Muscle layer of duodenum (tissue), 2 donors: ENCODE results near the gene TRAF1.

Source experiments
- H3K27ac ChIP-seq: one replicate; pipeline ENCODE4 v1.7.0; 2013; ENCODE audit warnings: mild to moderate bottlenecking, low read length
- H3K27me3 ChIP-seq: one replicate; pipeline ENCODE4 v1.7.0; 2013; ENCODE audit warnings: low read depth, mild to moderate bottlenecking, control low read depth, low read length
- H3K36me3 ChIP-seq, 2 donors: one replicate each; pipeline ENCODE4 v1.7.0; 2013; ENCODE audit warnings: low read length in 2 of 2, control low read depth in 1 of 2, mild to moderate bottlenecking in 1 of 2; ENCODE audit not compliant: insufficient read depth in 2 of 2, control insufficient read depth in 1 of 2
- H3K4me1 ChIP-seq, 2 donors: one replicate each; pipeline ENCODE4 v1.7.0; 2013; ENCODE audit warnings: low read length in 2 of 2, mild to moderate bottlenecking in 2 of 2, control low read depth in 1 of 2, moderate library complexity in 1 of 2; ENCODE audit not compliant: insufficient read depth in 2 of 2, control insufficient read depth in 1 of 2
- H3K4me3 ChIP-seq, 2 donors: one replicate each; pipeline ENCODE4 v1.7.0; 2013; ENCODE audit warnings: low read length in 2 of 2, low read depth in 1 of 2, mild to moderate bottlenecking in 1 of 2
- H3K9me3 ChIP-seq, 2 donors: one replicate each; pipeline ENCODE4 v1.7.0; 2013; ENCODE audit warnings: low read length in 2 of 2, control low read depth in 1 of 2, mild to moderate bottlenecking in 1 of 2; ENCODE audit not compliant: control insufficient read depth in 1 of 2
- donor health status: healthy.

Gene TRAF1

DNA sequence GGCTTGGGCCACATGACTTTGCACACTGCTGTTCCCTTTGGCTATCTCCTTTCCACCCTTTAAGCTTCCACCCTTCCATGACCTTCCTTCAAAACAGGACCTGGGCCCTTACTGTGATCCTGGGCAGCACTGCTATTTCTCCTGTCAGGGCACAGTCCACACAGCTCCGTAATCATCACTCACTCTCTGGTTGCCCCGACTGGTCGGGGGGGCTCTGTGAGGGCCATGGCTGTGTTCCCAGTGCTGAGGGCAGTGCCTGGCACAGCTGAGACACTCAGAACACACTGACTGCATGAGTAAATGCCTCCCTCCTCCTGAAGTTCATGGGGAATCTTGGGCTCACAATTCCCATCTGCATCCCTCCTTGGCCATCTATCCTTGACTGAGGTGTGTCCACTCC lies 12.2 kb downstream of the TRAF1 start:
- no peak overlapping the region for H3K27ac ChIP-seq
- no peaks in the 10 kb centered on the region for H3K9me3 ChIP-seq
- peaks cover 6 to 16% of the 10 kb centered on the region in 2 donors for H3K4me1 ChIP-seq
- H3K4me3 ChIP-seq = no peak overlapping the region
- peaks cover 0 to 11% of the 10 kb centered on the region in 2 donors for H3K36me3 ChIP-seq
- no peaks in the 10 kb centered on the region for H3K27me3 ChIP-seq

- Histone ChIP-seq H3K4me3 (no peak overlapping the region), H3K4me1 (peaks cover 6 to 9% of the 10 kb centered on the region in 2 donors), H3K9me3 (no peaks in the 10 kb centered on the region), H3K27ac (no peak overlapping the region), H3K27me3 (no peaks in the 10 kb centered on the region), H3K36me3 (peaks cover 0 to 11% of the 10 kb centered on the region in 2 donors)
Measured at GRCh38 chr9:120913647-120914264, 12.8 kb downstream of the TRAF1 start.

DNA sequence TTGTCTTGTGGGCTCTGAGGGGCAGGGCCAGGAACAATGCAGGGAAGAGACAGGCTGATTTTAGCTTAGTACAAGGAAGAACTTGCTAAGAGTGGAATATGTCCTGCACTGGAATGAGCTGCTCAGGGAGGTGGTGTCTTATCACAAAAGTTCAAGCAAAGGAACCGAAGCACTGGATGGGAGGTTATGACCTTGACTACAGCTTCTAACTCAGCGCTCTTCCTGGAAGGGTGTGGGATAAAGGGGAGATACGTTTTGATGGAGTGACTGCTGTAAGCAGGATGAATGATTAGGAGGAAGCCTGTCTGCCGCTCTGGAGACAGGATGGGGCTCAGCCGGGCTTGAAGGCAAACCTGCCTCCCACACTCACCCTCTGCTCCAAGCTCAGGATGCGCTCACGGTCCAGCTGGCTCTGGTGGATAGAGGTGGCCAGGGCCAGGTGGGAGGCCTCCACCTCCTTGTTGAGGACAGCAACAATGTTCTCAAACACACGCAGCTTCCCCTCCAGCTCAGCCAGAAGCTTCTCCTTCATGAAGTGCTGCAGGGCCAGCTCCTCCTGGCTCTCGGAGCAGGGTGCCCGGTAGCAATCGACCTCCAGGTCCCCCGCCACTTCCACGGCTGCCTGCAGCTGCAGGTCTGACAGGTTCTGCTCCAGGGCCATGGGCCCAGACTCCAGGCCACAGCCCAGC lies 13.5 kb downstream of the TRAF1 start:
- Histone ChIP-seq H3K4me3 (no peak overlapping the region), H3K27ac (no peak overlapping the region), H3K36me3 (peaks cover 0 to 11% of the 10 kb centered on the region in 2 donors), H3K9me3 (no peaks in the 10 kb centered on the region), H3K27me3 (no peaks in the 10 kb centered on the region), H3K4me1 (peaks cover 6 to 8% of the 10 kb centered on the region in 2 donors)

DNA sequence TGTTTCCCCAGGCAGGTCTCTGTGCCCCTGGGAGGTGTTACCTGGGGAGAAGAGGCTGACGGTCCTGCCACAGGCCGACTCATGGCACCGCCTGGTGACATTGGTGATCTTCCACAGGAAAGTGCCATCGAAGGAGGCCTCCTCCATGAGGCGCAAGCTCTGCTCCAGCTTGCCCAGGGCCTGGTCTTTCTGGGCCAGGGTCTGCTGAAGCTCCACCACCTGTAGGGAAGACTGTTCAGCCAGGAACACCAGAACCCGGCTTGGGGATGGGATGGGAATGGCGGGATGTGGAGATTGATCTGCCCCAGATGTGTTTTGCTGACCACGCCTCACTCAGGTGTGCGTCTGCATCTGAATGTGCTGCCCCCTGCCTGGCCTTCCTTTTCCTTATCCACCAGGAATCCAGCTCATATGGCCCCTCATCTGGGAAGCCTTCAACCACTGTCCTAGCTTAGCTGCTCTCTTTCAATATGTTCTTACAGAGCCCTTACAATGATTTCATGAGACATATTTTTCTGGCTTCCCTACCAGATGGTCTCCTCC lies 15.2 kb downstream of the TRAF1 start:
- Histone ChIP-seq H3K27ac (no peak overlapping the region), H3K4me3 (no peak overlapping the region), H3K27me3 (no peaks in the 10 kb centered on the region), H3K4me1 (peaks cover 0 to 8% of the 10 kb centered on the region in 2 donors), H3K36me3 (peaks cover 0 to 11% of the 10 kb centered on the region in 2 donors), H3K9me3 (no peaks in the 10 kb centered on the region)

GRCh38 chr9:120910643-120911042 lies 16.0 kb downstream of the TRAF1 start:
- H3K4me1 ChIP-seq = peaks cover 0 to 8% of the 10 kb centered on the region in 2 donors
- no peaks in the 10 kb centered on the region for H3K9me3 ChIP-seq
- H3K4me3 ChIP-seq = no peak overlapping the region
- H3K27ac ChIP-seq = no peak overlapping the region
- peaks cover 0 to 11% of the 10 kb centered on the region in 2 donors for H3K36me3 ChIP-seq
- no peaks in the 10 kb centered on the region for H3K27me3 ChIP-seq

DNA sequence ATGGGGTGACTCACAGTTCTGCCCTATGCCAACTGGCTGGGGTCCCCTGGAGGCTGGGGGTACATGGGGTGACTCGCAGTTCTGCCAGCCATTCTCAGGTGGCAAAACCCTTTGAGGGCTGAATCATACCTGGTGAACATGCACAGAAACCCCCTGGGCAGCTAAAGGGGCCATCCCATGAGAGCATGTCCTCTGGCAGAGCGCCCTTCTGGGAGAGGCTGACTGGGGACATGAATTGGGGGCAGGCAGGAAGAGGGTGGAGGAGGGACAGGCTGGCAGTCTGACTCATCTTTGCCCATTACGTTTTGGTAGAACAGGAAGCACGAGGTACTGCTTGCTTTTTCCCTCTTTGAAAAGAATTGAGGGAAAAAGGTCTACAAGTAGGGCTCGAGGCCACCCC lies 16.7 kb downstream of the TRAF1 start:
- no peaks in the 10 kb centered on the region for H3K27me3 ChIP-seq
- H3K27ac ChIP-seq = no peak overlapping the region
- peaks cover 0 to 11% of the 10 kb centered on the region in 2 donors for H3K36me3 ChIP-seq
- H3K4me3 ChIP-seq = no peak overlapping the region
- H3K4me1 ChIP-seq = peaks cover 0 to 8% of the 10 kb centered on the region in 2 donors
- H3K9me3 ChIP-seq = no peaks in the 10 kb centered on the region

GRCh38 chr9:120905315-120906164 lies 21.1 kb downstream of the TRAF1 start:
- Histone ChIP-seq H3K36me3 (peaks cover 0 to 7% of the 10 kb centered on the region in 2 donors), H3K9me3 (no peaks in the 10 kb centered on the region), H3K4me3 (no peak overlapping the region), H3K27ac (no peak overlapping the region), H3K4me1 (no peaks in the 10 kb centered on the region), H3K27me3 (no peaks in the 10 kb centered on the region)

DNA sequence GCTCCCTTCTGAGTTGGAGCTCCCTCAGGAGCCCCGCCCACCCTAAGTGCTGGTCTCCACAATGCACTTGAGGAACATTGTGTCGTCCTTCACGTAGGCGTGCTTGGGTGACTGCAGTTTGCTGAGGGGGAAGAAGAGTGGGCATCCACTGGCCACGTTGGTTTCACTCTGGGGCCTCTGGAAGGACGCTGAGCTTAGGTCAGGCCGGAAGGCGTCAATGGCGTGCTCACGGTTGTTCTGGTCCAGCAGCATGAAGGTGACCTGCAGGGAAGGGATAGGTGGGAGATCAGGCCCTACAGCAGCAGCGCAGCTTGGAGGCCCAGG lies 21.7 kb downstream of the TRAF1 start:
- no peak overlapping the region for H3K27ac ChIP-seq
- peaks cover 0 to 7% of the 10 kb centered on the region in 2 donors for H3K36me3 ChIP-seq
- H3K4me1 ChIP-seq = no peaks in the 10 kb centered on the region
- H3K9me3 ChIP-seq = no peaks in the 10 kb centered on the region
- H3K27me3 ChIP-seq = no peaks in the 10 kb centered on the region
- no peak overlapping the region for H3K4me3 ChIP-seq

DNA sequence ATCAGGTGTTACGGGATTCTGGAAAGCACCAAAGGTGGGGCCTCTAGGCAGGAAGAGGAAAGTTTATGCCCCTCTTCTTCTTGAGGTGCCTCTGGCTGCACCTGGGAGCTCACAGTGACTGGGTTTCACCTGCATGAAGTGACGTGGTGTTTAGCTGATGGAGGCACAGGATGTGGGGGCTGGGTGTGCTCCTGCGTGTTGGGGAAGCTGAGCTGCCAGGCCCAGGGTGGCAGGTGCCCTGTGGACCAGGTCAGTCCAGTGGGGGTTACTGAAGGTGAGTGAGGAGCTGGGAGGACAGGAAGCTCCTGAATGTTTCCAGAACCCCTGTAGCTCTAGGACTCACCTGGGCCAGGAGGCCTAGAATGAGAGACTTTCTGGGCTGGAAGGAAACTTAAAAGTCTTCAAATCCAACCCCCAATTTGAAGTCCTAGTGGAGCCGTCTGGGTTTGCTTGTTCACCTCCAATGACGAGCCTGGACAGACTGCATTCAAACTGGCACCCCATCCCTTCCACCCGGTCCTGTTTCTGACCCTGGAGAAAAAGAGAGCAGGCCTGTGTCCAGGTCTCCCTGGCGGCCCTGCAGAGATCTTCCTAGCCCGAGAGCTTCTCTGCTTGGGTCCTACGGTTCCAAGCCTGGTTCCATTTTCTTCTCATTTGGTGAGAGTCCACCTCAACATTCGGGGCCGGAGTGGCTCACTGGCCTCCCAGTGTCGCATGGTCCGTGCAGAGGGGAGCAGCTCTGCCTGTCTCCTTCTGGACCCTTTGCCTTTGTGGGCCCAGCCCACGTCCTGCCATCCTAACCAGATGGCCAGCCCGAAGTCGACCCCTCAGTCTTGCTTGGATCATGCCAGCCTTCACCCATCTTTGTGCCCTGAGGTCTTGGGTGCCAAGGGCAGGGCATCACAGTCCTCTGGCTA lies 22.3 kb downstream of the TRAF1 start:
- H3K27ac ChIP-seq = no peak overlapping the region
- H3K4me3 ChIP-seq = no peak overlapping the region
- peaks cover 0 to 7% of the 10 kb centered on the region in 2 donors for H3K36me3 ChIP-seq
- no peaks in the 10 kb centered on the region for H3K9me3 ChIP-seq
- no peaks in the 10 kb centered on the region for H3K4me1 ChIP-seq
- H3K27me3 ChIP-seq = no peaks in the 10 kb centered on the region

DNA sequence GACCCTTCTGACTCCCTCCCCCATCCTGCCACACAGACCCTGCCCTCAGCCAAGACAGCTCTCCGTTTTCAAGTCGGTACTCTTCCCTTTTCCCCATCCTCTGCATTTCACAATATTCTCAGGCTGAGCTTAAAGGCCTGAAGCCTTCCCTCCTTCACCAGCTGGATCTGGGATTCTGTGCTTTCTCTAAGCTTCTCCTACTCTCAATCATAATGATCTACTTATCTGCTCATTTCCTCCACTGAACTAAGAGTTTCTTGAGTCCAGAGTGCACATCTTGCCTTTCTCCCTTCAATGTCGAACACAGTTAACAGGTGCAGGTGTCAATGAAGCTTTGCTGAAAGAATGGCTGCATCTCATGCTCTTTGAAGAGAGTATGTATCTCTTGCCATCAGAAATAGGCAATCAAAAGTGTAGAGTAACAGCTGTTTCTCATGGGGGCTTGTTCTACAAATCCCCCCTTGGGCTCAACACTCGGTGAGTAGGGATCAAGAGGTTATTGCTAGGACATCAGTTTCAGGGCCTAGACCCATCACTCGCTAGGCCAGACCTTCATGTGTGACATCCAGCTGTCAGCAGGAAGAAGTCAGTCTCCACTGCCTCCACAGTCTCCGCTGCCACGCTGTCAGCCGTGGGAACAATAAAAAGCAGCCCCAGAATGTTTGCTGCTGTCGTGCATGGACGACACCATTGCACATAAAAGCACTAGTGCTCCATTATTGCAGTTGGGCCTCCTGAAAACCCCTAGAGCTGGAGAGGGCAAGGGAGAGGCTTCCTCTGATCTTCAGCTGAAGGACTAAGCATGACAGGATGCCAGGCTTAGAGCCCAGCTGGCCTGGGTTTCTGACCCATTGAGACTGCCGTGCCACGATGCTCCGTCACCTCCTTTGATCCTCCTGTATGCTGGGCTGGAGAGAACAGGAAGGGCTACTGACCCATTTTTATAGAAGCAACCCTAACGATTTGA lies 23.7 kb downstream of the TRAF1 start:
- H3K4me1 ChIP-seq = no peaks in the 10 kb centered on the region
- H3K4me3 ChIP-seq = no peak overlapping the region
- no peaks in the 10 kb centered on the region for H3K27me3 ChIP-seq
- H3K9me3 ChIP-seq = no peaks in the 10 kb centered on the region
- H3K36me3 ChIP-seq = peaks cover 0 to 7% of the 10 kb centered on the region in 2 donors
- H3K27ac ChIP-seq = no peak overlapping the region
